ENCODE results near the gene OPALIN. TPM values are rescaled to one million over a fixed set of nuclear protein-coding genes. Genes with fewer than 3 reads are reported as not detected.
A peak's percentile ranks its signal among the peaks of the same experiment; 100 is the strongest.

The OPALIN gene
- total and polyA plus RNA-seq, 9 of the 15 experiments (the other 6 are each of a cell fraction or from before 2014, with no cell fraction given) = not detected

- TF ChIP-seq ZBTB33 (CRISPR knock-in tag; IDR thresholded peaks at IDR 0.05) (no peak), SRSF3 (IDR thresholded peaks at IDR 0.05; ENCODE audit: insufficient read depth, low read length) (no peak), ATF1 (CRISPR knock-in tag; IDR thresholded peaks at IDR 0.05) (no peak), ATF1 (tag; IDR thresholded peaks at IDR 0.05) (peak; percentile 20; the same call in 1 of the 2 replicates), RERE (CRISPR knock-in tag; IDR thresholded peaks at IDR 0.05; ENCODE audit: borderline replicate concordance) (no peak), ZNF143 (CRISPR knock-in tag; IDR thresholded peaks at IDR 0.05) (no peak), HLTF (IDR thresholded peaks at IDR 0.05) (no peak), HCFC1 (IDR thresholded peaks at IDR 0.05; ENCODE audit: low read depth, low read length) (0 out of 2 replicates have a peak, but pooled peaks have one; percentile 12), TCF7L2 (IDR thresholded peaks at IDR 0.05; ENCODE audit: low read depth, low read length) (no peak), SAFB (IDR thresholded peaks at IDR 0.05; ENCODE audit: borderline replicate concordance, low read depth, low read length) (no peak), CTCF (IDR thresholded peaks at IDR 0.05 in 2 of 3, conservative IDR thresholded peaks at IDR 0.05 in 1 of 3; ENCODE audit: insufficient read depth in 2 of 3, low read depth in 1 of 3, low read length in 3 of 3) (peak; percentile 98 to 99 (median 99)), CHD1 (IDR thresholded peaks at IDR 0.05; ENCODE audit: low read length) (no peak), THAP12 (CRISPR knock-in tag; IDR thresholded peaks at IDR 0.05) (no peak), ZNF24 (IDR thresholded peaks at IDR 0.05) (no peak), ZSCAN32 (CRISPR knock-in tag; IDR thresholded peaks at IDR 0.05) (no peak), PTRF (tag; IDR thresholded peaks at IDR 0.05) (no peak), MCM3 (IDR thresholded peaks at IDR 0.05) (no peak)
Observed at GRCh38 chr10:96374985-96375830, 16.4 kb upstream of the OPALIN start (continued).

Data from K562 (cell line).